Peyer's patch (tissue), 4 donors: Measurements from ENCODE around the gene TMEM176A. TPM values are rescaled to one million over a fixed set of nuclear protein-coding genes. Genes with fewer than 3 reads are reported as not detected.

ENCODE experiments used
- DNase-seq, 3 donors: peaks; one replicate each; pipeline ENCODE4 v3.0.0-alpha.2; 2017 to 2019
- H3K27ac ChIP-seq, 4 donors: fragments of 200-600 bp; sonication (generic); one replicate each; pipeline ENCODE4 v1.5.1; 2016 to 2019
- H3K27me3 ChIP-seq, 2 donors: fragments of 200-600 bp; sonication (generic); one replicate each; pipeline ENCODE4 v1.5.1; 2019
- H3K36me3 ChIP-seq, 3 donors: fragments of 200-600 bp; sonication (generic); one replicate each; pipeline ENCODE4 v1.5.1; 2016 to 2019
- H3K4me1 ChIP-seq, 4 donors: fragments of 200-600 bp; sonication (generic); one replicate each; pipeline ENCODE4 v1.5.1; 2016 to 2019
- H3K4me3 ChIP-seq, 4 donors: fragments of 200-600 bp; sonication (generic); 1 replicate in 3 of 4; 2 replicates in 1 of 4; pipeline ENCODE4 v1.5.1; 2016 to 2019; ENCODE audit warnings: mild to moderate bottlenecking in 1 of 4
- H3K9me3 ChIP-seq, 4 donors: fragments of 200-600 bp; sonication (generic); one replicate each; pipeline ENCODE4 v1.5.1; 2016 to 2019; ENCODE audit warnings: mild to moderate bottlenecking in 1 of 4
- CTCF ChIP-seq, 6 experiments: fragments of 450-650 bp in 4 of 6; fragments of 200-600 bp in 2 of 6; sonication (generic) in 1 of 6; IDR thresholded peaks; one replicate each; pipeline ENCODE4 v1.5.1; 2017 to 2019; ENCODE audit warnings: antibody characterized with exemption in 6 of 6, mild to moderate bottlenecking in 3 of 6, moderate library complexity in 1 of 6
- POLR2A ChIP-seq, 2 donors: fragments of 450-650 bp; IDR thresholded peaks; one replicate each; pipeline ENCODE4 v1.5.1; 2017; ENCODE audit warnings: antibody characterized with exemption in 2 of 2, mild to moderate bottlenecking in 2 of 2, moderate library complexity in 2 of 2
- total RNA-seq, 4 donors: library from RNA; depleted of rRNA; stranded (reverse); fragments of >200 nt; gene quantifications; one replicate each; pipeline ENCODE4 v1.1.0, GENCODE V29; 2016

Gene TMEM176A
- total RNA-seq, 4 donors from 2014 or later: 88.3 to 338 (median 232) TPM

GRCh38 chr7:150847536-150847935, 47.0 kb downstream of the TMEM176A start:
- H3K36me3 ChIP-seq: no peaks in the 10 kb centered on the region
- no peaks in the 10 kb centered on the region for H3K9me3 ChIP-seq
- H3K4me1 ChIP-seq: peaks cover 0 to 3% (median 0%) of the 10 kb centered on the region in 4 donors
- DNase-seq: peak in 1 of 3 donors; percentile 25
- no peak overlapping the region for H3K27ac ChIP-seq
- TF ChIP-seq CTCF (IDR thresholded peaks at IDR 0.05): no peak
- no peak for TF ChIP-seq POLR2A (IDR thresholded peaks at IDR 0.05)
- no peaks in the 10 kb centered on the region for H3K27me3 ChIP-seq
- no peak overlapping the region for H3K4me3 ChIP-seq

GRCh38 chr7:150848111-150848510, 47.5 kb downstream of the TMEM176A start:
- H3K27ac ChIP-seq: no peak overlapping the region
- peaks cover 0 to 3% (median 0%) of the 10 kb centered on the region in 4 donors for H3K4me1 ChIP-seq
- no peak overlapping the region for H3K4me3 ChIP-seq
- TF ChIP-seq POLR2A (IDR thresholded peaks at IDR 0.05): no peak
- TF ChIP-seq CTCF (IDR thresholded peaks at IDR 0.05): no peak
- no peaks in the 10 kb centered on the region for H3K36me3 ChIP-seq
- no peaks in the 10 kb centered on the region for H3K27me3 ChIP-seq
- no peaks in the 10 kb centered on the region for H3K9me3 ChIP-seq
- peak in 1 of 3 donors; percentile 4 for DNase-seq

- Histone ChIP-seq H3K36me3 (no peaks in the 10 kb centered on the region), H3K4me3 (no peak overlapping the region), H3K4me1 (peaks cover 0 to 3% (median 0%) of the 10 kb centered on the region in 4 donors), H3K9me3 (no peaks in the 10 kb centered on the region), H3K27ac (no peak overlapping the region), H3K27me3 (no peaks in the 10 kb centered on the region)
- TF ChIP-seq POLR2A (IDR thresholded peaks at IDR 0.05): no peak
- DNase-seq: peak in 1 of 3 donors; percentile 18
Measured at GRCh38 chr7:150848561-150849115, 48.1 kb downstream of the TMEM176A start.

- TF ChIP-seq CTCF (IDR thresholded peaks at IDR 0.05): no peak
- TF ChIP-seq POLR2A (IDR thresholded peaks at IDR 0.05): no peak
- no peaks in the 10 kb centered on the region for H3K36me3 ChIP-seq
- H3K4me3 ChIP-seq: no peak overlapping the region
- H3K27me3 ChIP-seq: no peaks in the 10 kb centered on the region
- H3K4me1 ChIP-seq: peaks cover 0 to 3% (median 0%) of the 10 kb centered on the region in 4 donors
- no peak overlapping the region for H3K27ac ChIP-seq
- no peaks in the 10 kb centered on the region for H3K9me3 ChIP-seq
- peak in 1 of 3 donors; percentile 31 for DNase-seq
Measured at GRCh38 chr7:150849204-150849775, 48.7 kb downstream of the TMEM176A start.

- Histone ChIP-seq H3K4me3 (no peak overlapping the region), H3K27me3 (no peaks in the 10 kb centered on the region), H3K4me1 (peaks cover 0 to 3% (median 0%) of the 10 kb centered on the region in 4 donors), H3K27ac (no peak overlapping the region), H3K9me3 (no peaks in the 10 kb centered on the region), H3K36me3 (no peaks in the 10 kb centered on the region)
- no peak for DNase-seq
- TF ChIP-seq POLR2A (IDR thresholded peaks at IDR 0.05) (no peak), CTCF (IDR thresholded peaks at IDR 0.05) (no peak)
Measured at GRCh38 chr7:150850273-150850672, 49.7 kb downstream of the TMEM176A start.
